Stimulated activated naive CD8-positive, alpha-beta T cell treated with anti-CD3 and anti-CD28 coated beads, Interleukin-15, amount 100 ng/mL, for 72 hours (primary cell): ENCODE data around the gene GTSE1.

ENCODE experiments used
- ATAC-seq: fragments of 150-1000 bp; cut with Tn5 transposase; 2 replicates; pipeline ENCODE4 v1.10.0; 2021; ENCODE audit warnings: mild to moderate bottlenecking, moderate library complexity
- DNase-seq, 2 donors: peaks; one replicate each; pipeline ENCODE4 v3.0.0; 2021 to 2022
- H3K27ac Mint-ChIP-seq, 2 donors: one replicate each; pipeline ENCODE4 v1.8.0; 2022; ENCODE audit warnings: mild to moderate bottlenecking in 2 of 2, mixed read lengths in 2 of 2, moderate library complexity in 2 of 2
- H3K27me3 Mint-ChIP-seq: one replicate; pipeline ENCODE4 v1.8.0; 2022; ENCODE audit warnings: mixed read lengths
- H3K4me1 Mint-ChIP-seq: one replicate; pipeline ENCODE4 v1.8.0; 2022; ENCODE audit warnings: mild to moderate bottlenecking, mixed read lengths
- H3K4me3 Mint-ChIP-seq, 2 donors: one replicate each; pipeline ENCODE4 v1.8.0; 2022; ENCODE audit warnings: mild to moderate bottlenecking in 2 of 2, mixed read lengths in 2 of 2, moderate library complexity in 1 of 2
- H3K9me3 Mint-ChIP-seq, 2 donors: one replicate each; pipeline ENCODE4 v1.8.0; 2022; ENCODE audit warnings: mixed read lengths in 2 of 2

Gene GTSE1

GRCh38 chr22:46366801-46367706 lies 70.4 kb downstream of the GTSE1 start:
- no peak for DNase-seq
- peaks cover 28% of the 10 kb centered on the region for H3K27me3 Mint-ChIP-seq
- peaks cover 30% of the 10 kb centered on the region for H3K4me1 Mint-ChIP-seq
- H3K4me3 Mint-ChIP-seq: peak overlapping the region in 1 of 2 donors; percentile 53
- no peak overlapping the region for H3K27ac Mint-ChIP-seq
- peak; percentile 18 for ATAC-seq
- no peaks in the 10 kb centered on the region for H3K9me3 Mint-ChIP-seq

- H3K27ac Mint-ChIP-seq: no peak overlapping the region
- H3K4me1 Mint-ChIP-seq: peaks cover 28% of the 10 kb centered on the region
- H3K27me3 Mint-ChIP-seq: peaks cover 30% of the 10 kb centered on the region
- DNase-seq (peak; percentile 71 to 72), ATAC-seq (peak; percentile 71)
- peak overlapping the region in 1 of 2 donors; percentile 53 for H3K4me3 Mint-ChIP-seq
- no peaks in the 10 kb centered on the region for H3K9me3 Mint-ChIP-seq
Observed at GRCh38 chr22:46367707-46368191, 71.1 kb downstream of the GTSE1 start.

- H3K4me1 Mint-ChIP-seq: peaks cover 31% of the 10 kb centered on the region
- no peak overlapping the region for H3K4me3 Mint-ChIP-seq
- peak overlapping the region in 1 of 2 donors; percentile 72 for H3K27ac Mint-ChIP-seq
- no peaks in the 10 kb centered on the region for H3K9me3 Mint-ChIP-seq
- H3K27me3 Mint-ChIP-seq: peaks cover 26% of the 10 kb centered on the region
- no peak for ATAC-seq
- no peak for DNase-seq
Observed at GRCh38 chr22:46368422-46368821, 71.8 kb downstream of the GTSE1 start.

GRCh38 chr22:46368871-46369715 lies 72.4 kb downstream of the GTSE1 start:
- no peak overlapping the region for H3K4me3 Mint-ChIP-seq
- peaks cover 26% of the 10 kb centered on the region for H3K27me3 Mint-ChIP-seq
- DNase-seq (no peak), ATAC-seq (no peak)
- H3K4me1 Mint-ChIP-seq: peaks cover 37% of the 10 kb centered on the region
- H3K27ac Mint-ChIP-seq: no peak overlapping the region
- no peaks in the 10 kb centered on the region for H3K9me3 Mint-ChIP-seq

- H3K4me1 Mint-ChIP-seq: peaks cover 42% of the 10 kb centered on the region
- peaks cover 0 to 2% of the 10 kb centered on the region in 2 donors for H3K9me3 Mint-ChIP-seq
- H3K4me3 Mint-ChIP-seq: no peak overlapping the region
- DNase-seq: no peak
- peaks cover 26% of the 10 kb centered on the region for H3K27me3 Mint-ChIP-seq
- no peak overlapping the region for H3K27ac Mint-ChIP-seq
- ATAC-seq: no peak
Observed at GRCh38 chr22:46369716-46370583, 73.3 kb downstream of the GTSE1 start.

GRCh38 chr22:46370584-46371291 lies 74.1 kb downstream of the GTSE1 start:
- no peak for ATAC-seq
- no peak for DNase-seq
- H3K4me1 Mint-ChIP-seq: peaks cover 42% of the 10 kb centered on the region
- no peak overlapping the region for H3K27ac Mint-ChIP-seq
- no peak overlapping the region for H3K4me3 Mint-ChIP-seq
- peaks cover 6 to 10% of the 10 kb centered on the region in 2 donors for H3K9me3 Mint-ChIP-seq
- H3K27me3 Mint-ChIP-seq: peaks cover 26% of the 10 kb centered on the region

GRCh38 chr22:46371623-46372226 lies 75.1 kb downstream of the GTSE1 start:
- Mint-ChIP-seq H3K4me3 (no peak overlapping the region), H3K4me1 (peaks cover 42% of the 10 kb centered on the region), H3K27ac (no peak overlapping the region), H3K27me3 (peaks cover 26% of the 10 kb centered on the region), H3K9me3 (peaks cover 10 to 18% of the 10 kb centered on the region in 2 donors)
- no peak for ATAC-seq
- DNase-seq: no peak

- Mint-ChIP-seq H3K4me1 (peaks cover 40% of the 10 kb centered on the region), H3K27ac (no peak overlapping the region), H3K27me3 (peaks cover 26% of the 10 kb centered on the region), H3K4me3 (peak overlapping the region in 1 of 2 donors; percentile 38), H3K9me3 (peaks cover 10 to 26% of the 10 kb centered on the region in 2 donors)
- no peak for DNase-seq
- ATAC-seq: no peak
Observed at GRCh38 chr22:46372686-46373085, 76.0 kb downstream of the GTSE1 start.

GRCh38 chr22:46373159-46373558 lies 76.5 kb downstream of the GTSE1 start:
- Mint-ChIP-seq H3K27me3 (peaks cover 26% of the 10 kb centered on the region), H3K27ac (no peak overlapping the region), H3K4me3 (peak overlapping the region in 1 of 2 donors; percentile 8), H3K9me3 (peaks cover 10 to 26% of the 10 kb centered on the region in 2 donors), H3K4me1 (peaks cover 36% of the 10 kb centered on the region)
- ATAC-seq (no peak), DNase-seq (no peak)

- H3K4me3 Mint-ChIP-seq: peak overlapping the region; percentile 21 to 40
- DNase-seq: no peak
- peaks cover 10 to 26% of the 10 kb centered on the region in 2 donors for H3K9me3 Mint-ChIP-seq
- peak overlapping the region in 1 of 2 donors; percentile 26 for H3K27ac Mint-ChIP-seq
- ATAC-seq: peak; percentile 56
- peaks cover 18% of the 10 kb centered on the region for H3K27me3 Mint-ChIP-seq
- H3K4me1 Mint-ChIP-seq: peaks cover 36% of the 10 kb centered on the region
Observed at GRCh38 chr22:46373921-46374662, 77.4 kb downstream of the GTSE1 start.

GRCh38 chr22:46374663-46375474 lies 78.2 kb downstream of the GTSE1 start:
- Mint-ChIP-seq H3K4me1 (peaks cover 32% of the 10 kb centered on the region), H3K27ac (peak overlapping the region in 1 of 2 donors; percentile 26), H3K27me3 (peaks cover 10% of the 10 kb centered on the region), H3K9me3 (peaks cover 10 to 26% of the 10 kb centered on the region in 2 donors), H3K4me3 (peak overlapping the region in 1 of 2 donors; percentile 46)
- DNase-seq (no peak), ATAC-seq (no peak)

- ATAC-seq (no peak), DNase-seq (no peak)
- H3K9me3 Mint-ChIP-seq: peaks cover 10 to 26% of the 10 kb centered on the region in 2 donors
- H3K4me3 Mint-ChIP-seq: no peak overlapping the region
- peaks cover 9% of the 10 kb centered on the region for H3K27me3 Mint-ChIP-seq
- peaks cover 20% of the 10 kb centered on the region for H3K4me1 Mint-ChIP-seq
- no peak overlapping the region for H3K27ac Mint-ChIP-seq
Observed at GRCh38 chr22:46376111-46376510, 79.4 kb downstream of the GTSE1 start.
